Measurements from ENCODE around the gene PPP6R1. TPM values are rescaled to one million over a fixed set of nuclear protein-coding genes. Genes with fewer than 3 reads are reported as not detected.

The PPP6R1 gene
- total and polyA plus RNA-seq, 7 experiments from 2014 or later: 39.3 to 223 (median 156) TPM

DNA sequence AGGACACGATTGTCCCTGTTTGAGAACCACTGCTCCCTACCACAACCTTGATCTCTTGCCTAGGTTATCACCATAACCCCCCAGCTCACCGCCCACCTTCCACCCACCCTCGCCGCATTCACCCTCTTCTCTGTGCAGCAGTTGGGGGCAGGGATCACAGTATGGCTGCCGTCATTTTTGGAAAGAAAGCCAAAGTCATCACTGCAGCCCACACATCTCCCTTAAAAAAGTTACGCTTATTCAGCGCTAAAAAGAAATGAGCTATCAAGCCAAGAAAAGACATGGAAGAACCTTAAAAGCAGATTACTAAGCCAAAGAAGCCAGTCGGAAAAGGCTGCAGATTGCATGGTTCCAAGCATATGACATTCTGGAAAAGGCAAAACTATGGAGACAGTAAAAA is 10.5 kb upstream of the PPP6R1 start:
- Histone ChIP-seq H3K9me3 (ENCODE audit: control insufficient read depth in 2 of 3, low read length in 3 of 3) (no peaks in the 10 kb centered on the region), H3K27ac (ENCODE audit: low read depth, low read length) (no peak overlapping the region), H3K4me1 (ENCODE audit: control insufficient read depth in 2 of 2, insufficient read depth in 2 of 2, low read length in 2 of 2) (no peaks in the 10 kb centered on the region), H3K36me3 (ENCODE audit: control insufficient read depth in 2 of 3, insufficient read depth in 3 of 3, low read length in 3 of 3) (peaks cover 0 to 30% (median 0%) of the 10 kb centered on the region in 3 experiments), H3K27me3 (ENCODE audit: control insufficient read depth in 2 of 2, insufficient read depth in 2 of 2, low read length in 2 of 2) (no peaks in the 10 kb centered on the region), H3K4me3 (ENCODE audit: low read length) (no peak overlapping the region)
- Mint-ChIP-seq H3K27ac (no peak overlapping the region), H3K4me3 (no peak overlapping the region), H3K36me3 (peaks cover 5 to 44% (median 29%) of the 10 kb centered on the region in 5 donors), H3K4me1 (peaks cover 0 to 10% (median 7%) of the 10 kb centered on the region in 7 donors), H3K27me3 (no peaks in the 10 kb centered on the region), H3K9me3 (peaks cover 0 to 8% (median 0%) of the 10 kb centered on the region in 11 donors)
- POLR2A ChIA-PET: interaction anchor here (0.6 to 1.3 kb wide), 2 partner anchors 11 to 12 kb away, joined by 3 read pairs; partner anchors contain the start of gene HSPBP1
- CTCF ChIA-PET: no interaction called here
- ATAC-seq: no peak
- DNase-seq: no peak
- intact Hi-C loops (cut with micrococcal nuclease): no loop called here

GRCh38 chr19:55266840-55267239 is 8.0 kb upstream of the PPP6R1 start:
- Mint-ChIP-seq H3K27ac (peak overlapping the region in 1 of 9 donors; percentile 6), H3K27me3 (no peaks in the 10 kb centered on the region), H3K36me3 (peaks cover 0 to 39% (median 17%) of the 10 kb centered on the region in 5 donors), H3K4me3 (no peak overlapping the region), H3K9me3 (peaks cover 0 to 8% (median 0%) of the 10 kb centered on the region in 11 donors), H3K4me1 (peaks cover 0 to 10% (median 7%) of the 10 kb centered on the region in 7 donors)
- ChIA-PET POLR2A (interaction anchor here (0.7 to 0.8 kb wide), 2 partner anchors 12 to 13 kb away, joined by 3 read pairs; no protein-coding TSS in a partner anchor), CTCF (no interaction called here)
- intact Hi-C loops (cut with micrococcal nuclease): no loop called here
- Histone ChIP-seq H3K36me3 (ENCODE audit: control insufficient read depth in 2 of 3, insufficient read depth in 3 of 3, low read length in 3 of 3) (peaks cover 0 to 10% (median 0%) of the 10 kb centered on the region in 3 experiments), H3K4me3 (ENCODE audit: low read length) (no peak overlapping the region), H3K27me3 (ENCODE audit: control insufficient read depth in 2 of 2, insufficient read depth in 2 of 2, low read length in 2 of 2) (no peaks in the 10 kb centered on the region), H3K27ac (ENCODE audit: low read depth, low read length) (no peak overlapping the region), H3K4me1 (ENCODE audit: control insufficient read depth in 2 of 2, insufficient read depth in 2 of 2, low read length in 2 of 2) (no peaks in the 10 kb centered on the region), H3K9me3 (ENCODE audit: control insufficient read depth in 2 of 3, low read length in 3 of 3) (no peaks in the 10 kb centered on the region)
- no peak for DNase-seq
- ATAC-seq: no peak

DNA sequence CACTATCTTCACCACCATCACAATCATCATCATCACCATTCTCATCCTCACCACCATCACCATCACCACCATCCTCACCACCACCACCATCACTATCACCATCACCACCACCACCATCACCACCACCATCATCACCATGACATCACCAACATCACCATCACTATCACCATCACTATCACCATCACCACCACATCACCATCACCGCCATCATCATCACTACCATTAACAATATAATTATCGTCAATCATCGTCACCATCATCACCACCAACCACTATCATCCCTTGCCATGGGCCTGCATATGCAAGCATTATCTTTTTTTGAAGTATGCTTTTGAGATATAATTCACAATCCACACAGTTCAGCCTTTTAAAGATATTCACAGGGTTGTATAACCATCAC is 7.6 kb upstream of the PPP6R1 start:
- CTCF ChIA-PET: no interaction called here
- POLR2A ChIA-PET: no interaction called here
- ATAC-seq: no peak

DNA sequence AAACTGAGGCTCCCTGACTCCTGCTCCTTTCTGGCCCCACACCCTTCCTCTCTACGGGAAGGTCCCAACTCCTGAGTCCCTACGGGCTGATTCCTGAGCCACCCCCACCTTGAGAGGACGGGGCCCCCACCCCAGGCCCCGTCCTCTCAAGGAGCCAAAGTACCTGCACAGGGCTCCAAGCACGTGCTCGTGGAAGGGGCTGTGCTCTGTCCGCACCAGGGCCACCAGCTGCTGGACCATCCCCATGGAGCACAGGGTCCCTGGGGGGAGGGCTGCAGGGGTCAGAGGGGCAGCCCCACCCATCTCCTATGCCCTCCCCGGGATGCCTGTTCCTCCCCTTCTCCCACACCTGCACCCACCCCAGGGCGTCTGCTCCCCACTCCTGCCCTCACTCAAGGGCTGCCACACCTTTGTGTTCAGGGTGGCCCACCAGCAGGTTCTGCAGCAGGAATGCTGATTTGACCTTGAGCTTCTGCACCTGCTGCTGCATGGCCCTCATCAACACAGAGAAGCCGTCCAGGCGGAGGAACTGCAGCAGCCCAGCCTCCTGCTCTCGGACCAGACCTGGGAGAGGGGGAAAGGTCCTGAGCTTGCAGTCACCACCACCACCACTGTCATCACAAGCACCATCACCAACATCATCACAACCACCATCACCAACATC is 7.0 kb upstream of the PPP6R1 start:
- peaks cover 0 to 38% (median 17%) of the 10 kb centered on the region in 5 donors for H3K36me3 Mint-ChIP-seq
- ChIA-PET POLR2A (interaction anchor here (0.8 kb wide), 1 partner anchor 188 kb away, joined by 5 read pairs; no protein-coding TSS in a partner anchor), CTCF (no interaction called here)
- DNase-seq (no peak), ATAC-seq (no peak)
- Histone ChIP-seq H3K9me3 (ENCODE audit: control insufficient read depth in 2 of 3, low read length in 3 of 3) (no peaks in the 10 kb centered on the region), H3K36me3 (ENCODE audit: control insufficient read depth in 2 of 3, insufficient read depth in 3 of 3, low read length in 3 of 3) (peaks cover 0 to 4% (median 0%) of the 10 kb centered on the region in 3 experiments), H3K27ac (ENCODE audit: low read depth, low read length) (no peak overlapping the region), H3K27me3 (ENCODE audit: control insufficient read depth in 2 of 2, insufficient read depth in 2 of 2, low read length in 2 of 2) (no peaks in the 10 kb centered on the region), H3K4me3 (ENCODE audit: low read length) (no peak overlapping the region), H3K4me1 (ENCODE audit: control insufficient read depth in 2 of 2, insufficient read depth in 2 of 2, low read length in 2 of 2) (no peaks in the 10 kb centered on the region)
- intact Hi-C loops (cut with micrococcal nuclease): no loop called here
- H3K4me1 Mint-ChIP-seq: peaks cover 0 to 10% (median 7%) of the 10 kb centered on the region in 7 donors
- H3K27me3 Mint-ChIP-seq: no peaks in the 10 kb centered on the region
- H3K4me3 Mint-ChIP-seq: no peak overlapping the region
- peaks cover 0 to 8% (median 0%) of the 10 kb centered on the region in 11 donors for H3K9me3 Mint-ChIP-seq
- peak overlapping the region in 1 of 9 donors; percentile 84 for H3K27ac Mint-ChIP-seq

More for the DNA sequence above, 7.6 kb upstream of the PPP6R1 start:
- Mint-ChIP-seq H3K27ac (peak overlapping the region in 2 of 9 donors; percentile 6 to 84), H3K36me3 (peaks cover 0 to 39% (median 17%) of the 10 kb centered on the region in 5 donors), H3K4me3 (no peak overlapping the region), H3K4me1 (peaks cover 0 to 10% (median 7%) of the 10 kb centered on the region in 7 donors), H3K9me3 (peaks cover 0 to 8% (median 0%) of the 10 kb centered on the region in 11 donors), H3K27me3 (no peaks in the 10 kb centered on the region)
- Histone ChIP-seq H3K4me3 (ENCODE audit: low read length) (no peak overlapping the region), H3K4me1 (ENCODE audit: control insufficient read depth in 2 of 2, insufficient read depth in 2 of 2, low read length in 2 of 2) (no peaks in the 10 kb centered on the region), H3K27me3 (ENCODE audit: control insufficient read depth in 2 of 2, insufficient read depth in 2 of 2, low read length in 2 of 2) (no peaks in the 10 kb centered on the region), H3K36me3 (ENCODE audit: control insufficient read depth in 2 of 3, insufficient read depth in 3 of 3, low read length in 3 of 3) (peaks cover 0 to 5% (median 0%) of the 10 kb centered on the region in 3 experiments), H3K9me3 (ENCODE audit: control insufficient read depth in 2 of 3, low read length in 3 of 3) (no peaks in the 10 kb centered on the region), H3K27ac (ENCODE audit: low read depth, low read length) (no peak overlapping the region)
- intact Hi-C loops (cut with micrococcal nuclease): no loop called here
- no peak for DNase-seq

DNA sequence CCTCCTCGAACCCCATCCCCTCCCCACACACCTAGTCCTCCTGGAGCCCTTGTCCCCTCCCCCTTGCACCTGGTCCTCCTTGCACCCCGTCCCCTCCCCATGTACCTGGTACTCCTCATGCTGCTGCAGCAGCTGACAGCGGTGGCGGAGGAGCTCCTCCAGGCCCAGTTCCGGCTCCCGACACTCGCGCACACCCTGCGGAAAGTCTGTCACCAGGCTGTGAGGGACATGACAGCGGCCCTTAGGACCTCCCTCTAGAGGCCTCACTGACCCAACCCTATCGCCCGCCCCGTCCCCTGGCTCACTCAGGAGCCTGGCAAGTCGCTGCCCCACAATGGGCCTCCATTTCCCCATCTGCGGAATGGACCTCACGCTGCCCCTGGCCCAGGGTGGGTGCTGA is 6.4 kb upstream of the PPP6R1 start:
- no peak overlapping the region for H3K4me3 Mint-ChIP-seq
- ChIA-PET CTCF (no interaction called here), POLR2A (interaction anchor here (0.8 kb wide), 1 partner anchor 189 kb away, joined by 5 read pairs; no protein-coding TSS in a partner anchor)
- peaks cover 0 to 5% of the 10 kb centered on the region in 2 donors for H3K4me1 ChIP-seq (ENCODE audit: control insufficient read depth in 2 of 2, insufficient read depth in 2 of 2, low read length in 2 of 2)
- no peak overlapping the region for H3K27ac ChIP-seq (ENCODE audit: low read depth, low read length)
- H3K9me3 Mint-ChIP-seq: peaks cover 0 to 8% (median 0%) of the 10 kb centered on the region in 11 donors
- DNase-seq (no peak), ATAC-seq (no peak)
- peak overlapping the region in 1 of 9 donors; percentile 14 for H3K27ac Mint-ChIP-seq
- peaks cover 0 to 34% (median 20%) of the 10 kb centered on the region in 5 donors for H3K36me3 Mint-ChIP-seq
- H3K4me3 ChIP-seq (ENCODE audit: low read length): no peak overlapping the region
- intact Hi-C loops (cut with micrococcal nuclease): no loop called here
- H3K27me3 Mint-ChIP-seq: no peaks in the 10 kb centered on the region
- peaks cover 3 to 11% (median 10%) of the 10 kb centered on the region in 7 donors for H3K4me1 Mint-ChIP-seq
- no peaks in the 10 kb centered on the region for H3K27me3 ChIP-seq (ENCODE audit: control insufficient read depth in 2 of 2, insufficient read depth in 2 of 2, low read length in 2 of 2)
- H3K36me3 ChIP-seq (ENCODE audit: control insufficient read depth in 2 of 3, insufficient read depth in 3 of 3, low read length in 3 of 3): peaks cover 0 to 4% (median 0%) of the 10 kb centered on the region in 3 experiments
- no peaks in the 10 kb centered on the region for H3K9me3 ChIP-seq (ENCODE audit: control insufficient read depth in 2 of 3, low read length in 3 of 3)

- Mint-ChIP-seq H3K27ac (no peak overlapping the region), H3K36me3 (peaks cover 0 to 30% (median 16%) of the 10 kb centered on the region in 5 donors), H3K4me1 (peaks cover 5 to 14% (median 12%) of the 10 kb centered on the region in 7 donors), H3K27me3 (no peaks in the 10 kb centered on the region), H3K9me3 (peaks cover 0 to 8% (median 0%) of the 10 kb centered on the region in 11 donors), H3K4me3 (no peak overlapping the region)
- no peak overlapping the region for H3K4me3 ChIP-seq (ENCODE audit: low read length)
- DNase-seq: no peak
- H3K27me3 ChIP-seq (ENCODE audit: control insufficient read depth in 2 of 2, insufficient read depth in 2 of 2, low read length in 2 of 2): no peaks in the 10 kb centered on the region
- H3K27ac ChIP-seq (ENCODE audit: low read depth, low read length): no peak overlapping the region
- ATAC-seq: no peak
- CTCF ChIA-PET: interaction anchor here (0.7 kb wide), 1 partner anchor 15 kb away, joined by 4 read pairs; no protein-coding TSS in a partner anchor
- POLR2A ChIA-PET: interaction anchor here (1.0 kb wide), 1 partner anchor 9 kb away, joined by 3 read pairs; no protein-coding TSS in a partner anchor
- intact Hi-C loops (cut with micrococcal nuclease): no loop called here
- H3K36me3 ChIP-seq (ENCODE audit: control insufficient read depth in 2 of 3, insufficient read depth in 3 of 3, low read length in 3 of 3): peaks cover 0 to 4% (median 0%) of the 10 kb centered on the region in 3 experiments
- no peaks in the 10 kb centered on the region for H3K9me3 ChIP-seq (ENCODE audit: control insufficient read depth in 2 of 3, low read length in 3 of 3)
- H3K4me1 ChIP-seq (ENCODE audit: control insufficient read depth in 2 of 2, insufficient read depth in 2 of 2, low read length in 2 of 2): peaks cover 5 to 11% of the 10 kb centered on the region in 2 donors
Measured at GRCh38 chr19:55264531-55264930, 5.7 kb upstream of the PPP6R1 start.

Data from naive thymus-derived CD4-positive, alpha-beta T cell (primary cell).